HCT116 (cell line): ENCODE measurements around the gene PMM1. TPM values are rescaled to one million over a fixed set of nuclear protein-coding genes. Genes with fewer than 3 reads are reported as not detected.

Source experiments
- ATAC-seq: fragments of 200-7000 bp; cut with Tn5 transposase; 2 replicates; pipeline ENCODE4 v1.9.1; 2020; ENCODE audit warnings: mild to moderate bottlenecking, moderate library complexity
- BruUV-seq: library from RNA; stranded (reverse); fragments of 400-500 nt; replicated peaks from 2 replicates; lab custom pipeline; 2021; lab: Mats Ljungman, UMichigan
- CTCF ChIA-PET: fragments of 300-600 bp; sonication (Branson Sonifier 250); formaldehyde crosslinking; loops from one replicate; lab custom pipeline; 2021; ENCODE audit warnings: antibody characterized with exemption; lab: Charles Lee
- POLR2A ChIA-PET: fragments of 300-600, 350-600 bp; sonication (Branson Sonifier 250); formaldehyde crosslinking; loops from one replicate; lab custom pipeline; 2021; ENCODE audit warnings: antibody characterized with exemption; lab: Charles Lee
- RAD21 ChIA-PET, 2 experiments: fragments of 300-600 bp; sonication (Branson Sonifier 250); formaldehyde crosslinking; loops; one replicate each; lab custom pipeline; 2023; ENCODE audit warnings: low total read pairs in 2 of 2; ENCODE audit not compliant: uncharacterized antibody in 2 of 2, unreplicated experiment in 2 of 2, low non-redundant PET in 1 of 2; lab: Charles Lee
- DNase-seq: peaks from one replicate; pipeline ENCODE4 v3.0.0-alpha.2; 2010; ENCODE audit warnings: low read depth, low spot score
- H2AFZ ChIP-seq: fragments of 200-600 bp; shearing (Covaris generic), sonication (generic); 2 replicates; pipeline ENCODE4 v1.6.1; 2017; ENCODE audit warnings: low read depth, mixed run types, mixed read lengths, antibody characterized with exemption, low read length; ENCODE audit not compliant: poor library complexity, severe bottlenecking
- H3K27ac ChIP-seq: 2 replicates; pipeline ENCODE4 v1.5.1; 2012; ENCODE audit warnings: low read depth, low read length
- H3K27me3 ChIP-seq: fragments of 200-600 bp; sonication (generic); 2 replicates; pipeline ENCODE4 v1.6.1; 2016; ENCODE audit warnings: mixed run types, low read length, mixed read lengths; ENCODE audit not compliant: insufficient read depth
- H3K36me3 ChIP-seq, 2 experiments: fragments of 200-500 bp in 1 of 2; fragments of 200-600 bp in 1 of 2; sonication (Bioruptor generic) in 1 of 2; sonication (generic) in 1 of 2; 2 replicates each; pipeline versions ENCODE4 v1.5.1 to v1.6.1; 2014 to 2016; ENCODE audit warnings: low read length in 2 of 2, inconsistent platforms in 1 of 2, mixed read lengths in 1 of 2, mixed run types in 1 of 2; ENCODE audit not compliant: insufficient read depth in 2 of 2, control insufficient read depth in 1 of 2
- H3K4me1 ChIP-seq, 2 experiments: fragments of 200-600 bp in 1 of 2; sonication (generic) in 1 of 2; 2 replicates each; pipeline versions ENCODE4 v1.5.1 to v1.6.1; 2012 to 2017; ENCODE audit warnings: low read length in 2 of 2, inconsistent platforms in 1 of 2, mild to moderate bottlenecking in 1 of 2, mixed read lengths in 1 of 2, mixed run types in 1 of 2, moderate library complexity in 1 of 2; ENCODE audit not compliant: insufficient read depth in 2 of 2, control insufficient read depth in 1 of 2
- H3K4me2 ChIP-seq: fragments of 200-600 bp; sonication (generic); 2 replicates; pipeline ENCODE4 v1.6.1; 2017; ENCODE audit warnings: mixed run types, low read length, mixed read lengths
- H3K4me3 ChIP-seq, 2 experiments: fragments of 200-600 bp in 1 of 2; sonication (generic) in 1 of 2; replicated peaks in 1 of 2; 2 replicates each; pipeline ENCODE4 v1.5.1; 2011 to 2016; ENCODE audit warnings: low read length in 2 of 2, control low read depth in 1 of 2, low read depth in 1 of 2, mild to moderate bottlenecking in 1 of 2, mixed read lengths in 1 of 2, mixed run types in 1 of 2
- H3K79me2 ChIP-seq: fragments of 200-600 bp; sonication (generic); 2 replicates; pipeline ENCODE4 v1.6.1; 2017; ENCODE audit warnings: mild to moderate bottlenecking, mixed run types, low read length, moderate library complexity, mixed read lengths; ENCODE audit not compliant: insufficient read depth
- H3K9ac ChIP-seq: fragments of 200-600 bp; sonication (generic); 2 replicates; pipeline ENCODE4 v1.6.1; 2016; ENCODE audit warnings: low read length, mixed read lengths
- H3K9me2 ChIP-seq: fragments of 200-600 bp; sonication (generic), shearing (Covaris generic); 2 replicates; pipeline ENCODE4 v1.6.1; 2017; ENCODE audit warnings: mixed run types, mild to moderate bottlenecking, moderate library complexity; ENCODE audit not compliant: insufficient read depth
- H3K9me3 ChIP-seq, 2 experiments: fragments of 200-500 bp in 1 of 2; fragments of 200-600 bp in 1 of 2; sonication (Bioruptor generic) in 1 of 2; sonication (generic) in 1 of 2; 2 replicates each; pipeline ENCODE4 v1.6.1; 2014 to 2017; ENCODE audit warnings: low read length in 2 of 2, mixed read lengths in 2 of 2, inconsistent platforms in 1 of 2, low read depth in 1 of 2, mild to moderate bottlenecking in 1 of 2, mixed run types in 1 of 2, moderate library complexity in 1 of 2; ENCODE audit not compliant: control insufficient read depth in 1 of 2, insufficient read depth in 1 of 2
- H4K20me1 ChIP-seq: fragments of 200-600 bp; sonication (generic), shearing (Covaris generic); 2 replicates; pipeline ENCODE4 v1.6.1; 2017; ENCODE audit warnings: mixed run types, mild to moderate bottlenecking, moderate library complexity; ENCODE audit not compliant: insufficient read depth
- JUND ChIP-seq: IDR thresholded peaks from 2 replicates; pipeline ENCODE4 v1.6.1; 2012
- SP1 ChIP-seq: IDR thresholded peaks from 2 replicates; pipeline ENCODE4 v1.6.1; 2012; ENCODE audit warnings: low read depth
- SRF ChIP-seq: IDR thresholded peaks from 2 replicates; pipeline ENCODE4 v1.6.1; 2012; ENCODE audit warnings: low read depth
- ZBTB33 ChIP-seq: IDR thresholded peaks from 2 replicates; pipeline ENCODE4 v1.6.1; 2011; ENCODE audit warnings: mild to moderate bottlenecking, low read length, moderate library complexity; ENCODE audit not compliant: insufficient replicate concordance; ENCODE audit errors: extremely low read depth
- intact Hi-C: fragments of 100-400 bp; cut with micrococcal nuclease; formaldehyde crosslinking; loops from 2 replicates; pipeline ENCODE4 v1.10.0; 2022
- total RNA-seq: library from RNA; stranded (reverse); gene quantifications from one replicate; pipeline ENCODE4 v1.2.1, GENCODE V29; 2021; ENCODE audit not compliant: unreplicated experiment

The PMM1 gene
- total RNA-seq, 1 experiment from 2014 or later: 31.7 TPM

GRCh38 chr22:41544671-41545476, 44.8 kb downstream of the PMM1 start:
- H2AFZ ChIP-seq: peak overlapping the region; percentile 77
- ChIA-PET POLR2A (interaction anchor here (1.3 to 1.7 kb wide), 2 partner anchors 9 to 45 kb away, joined by 6 to 7 read pairs; partner anchors contain the start of gene PMM1), CTCF (interaction anchor here (0.9 kb wide), 1 partner anchor 52 kb away, joined by 3 read pairs; no protein-coding TSS in a partner anchor), RAD21 (no interaction called here)
- H3K9me2 ChIP-seq: no peaks in the 10 kb centered on the region
- H3K36me3 ChIP-seq: peaks cover 4 to 13% of the 10 kb centered on the region in 2 experiments; a peak in 2 of 4 replicates
- peak overlapping the region; percentile 94 for H3K4me2 ChIP-seq
- H3K9ac ChIP-seq: peak overlapping the region; percentile 100
- no peaks in the 10 kb centered on the region for H3K27me3 ChIP-seq
- H3K4me3 ChIP-seq: peak overlapping the region; percentile 92 to 99
- no peaks in the 10 kb centered on the region for H3K9me3 ChIP-seq
- DNase-seq: no peak
- intact Hi-C loops: no loop called here
- H3K4me1 ChIP-seq: peaks cover 15 to 25% of the 10 kb centered on the region in 2 experiments
- H4K20me1 ChIP-seq: peaks cover 6% of the 10 kb centered on the region; the same call in 1 of the 2 replicates
- ATAC-seq: no peak
- no peak overlapping the region; the same call in 1 of the 2 replicates for H3K27ac ChIP-seq
- no TSS peak for BruUV-seq
- peaks cover 45% of the 10 kb centered on the region for H3K79me2 ChIP-seq
- no peak for TF ChIP-seq SP1
- no peak for TF ChIP-seq SRF
- TF ChIP-seq JUND: no peak
- TF ChIP-seq ZBTB33: no peak
